ENCODE data around the gene FANK1.

Gene FANK1, protein sequence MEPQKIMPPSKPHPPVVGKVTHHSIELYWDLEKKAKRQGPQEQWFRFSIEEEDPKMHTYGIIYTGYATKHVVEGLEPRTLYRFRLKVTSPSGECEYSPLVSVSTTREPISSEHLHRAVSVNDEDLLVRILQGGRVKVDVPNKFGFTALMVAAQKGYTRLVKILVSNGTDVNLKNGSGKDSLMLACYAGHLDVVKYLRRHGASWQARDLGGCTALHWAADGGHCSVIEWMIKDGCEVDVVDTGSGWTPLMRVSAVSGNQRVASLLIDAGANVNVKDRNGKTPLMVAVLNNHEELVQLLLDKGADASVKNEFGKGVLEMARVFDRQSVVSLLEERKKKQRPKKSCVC

DNA sequence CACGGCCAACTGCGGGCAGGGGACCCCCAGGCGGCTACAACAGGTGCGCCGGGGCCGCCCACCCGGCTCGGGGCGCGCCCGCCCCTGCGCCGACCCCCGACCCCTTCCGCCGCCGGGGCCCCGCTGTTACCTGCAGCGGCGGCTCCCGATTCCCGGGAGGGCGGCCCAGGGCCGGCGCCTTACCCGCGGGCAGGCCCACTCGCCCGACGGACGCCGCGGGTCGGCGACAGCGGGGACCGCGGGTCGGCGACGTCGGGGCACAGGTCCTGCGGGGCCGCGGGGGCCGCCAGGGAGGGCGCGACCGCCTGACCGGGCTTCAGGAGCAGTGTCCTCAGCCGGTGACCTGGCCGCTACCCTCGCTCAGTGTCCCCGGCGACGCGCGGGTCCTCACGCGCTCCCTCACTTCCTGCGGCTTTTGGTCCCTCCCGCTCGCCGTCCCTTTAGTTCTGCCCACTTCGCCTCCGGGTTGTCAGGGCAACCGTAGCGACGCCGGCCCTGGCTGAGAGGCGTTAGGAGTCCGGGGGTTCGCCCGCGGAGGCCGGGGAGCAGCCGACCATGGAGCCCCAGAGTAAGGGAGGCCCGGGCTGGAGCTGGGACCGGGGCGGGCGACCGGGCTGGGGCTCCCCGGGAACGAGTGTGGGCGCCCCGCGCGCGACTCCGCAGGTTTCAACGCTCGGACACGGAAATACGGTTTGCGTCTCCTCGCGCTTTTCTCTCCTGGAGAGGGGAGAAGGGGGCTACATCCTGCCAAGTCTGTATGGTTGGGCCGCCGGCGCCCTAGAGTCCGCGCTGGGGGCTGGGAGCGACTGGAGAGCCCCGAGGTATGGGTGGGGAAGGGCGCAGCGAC lies at the start of gene FANK1:
TSS of gene FANK1 (plus strand) at position 477 of the 847 bp plus-strand sequence. CDS start at position 556, 79 bp downstream.
- peak within 1 kb of the TSS; percentile 67 for H3K4me3 ChIP-seq (ENCODE audit: low read length)
- peak; percentile 87 for DNase-seq (ENCODE audit: low read depth)

DNA sequence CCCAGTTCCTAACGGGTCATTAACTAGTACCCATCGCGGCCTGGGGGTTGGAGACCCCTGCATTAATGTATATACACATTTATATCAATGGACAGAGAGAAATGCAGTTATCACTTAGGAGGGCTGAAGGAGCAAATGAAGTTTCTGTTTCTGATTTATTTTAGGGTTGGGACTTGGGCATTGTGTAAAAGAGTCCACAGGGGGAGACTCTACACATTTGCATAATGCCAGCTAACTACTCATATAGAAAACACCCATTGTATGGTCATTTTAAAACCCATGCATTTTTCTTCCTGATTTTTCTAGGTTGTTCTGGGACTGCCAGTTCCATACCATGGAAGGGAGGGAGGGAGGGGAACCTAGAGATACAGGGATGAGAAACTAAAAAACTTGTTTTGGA lies 49.5 kb upstream of the FANK1 start:
- no peak overlapping the region for H3K4me3 ChIP-seq (ENCODE audit: low read length)

DNA sequence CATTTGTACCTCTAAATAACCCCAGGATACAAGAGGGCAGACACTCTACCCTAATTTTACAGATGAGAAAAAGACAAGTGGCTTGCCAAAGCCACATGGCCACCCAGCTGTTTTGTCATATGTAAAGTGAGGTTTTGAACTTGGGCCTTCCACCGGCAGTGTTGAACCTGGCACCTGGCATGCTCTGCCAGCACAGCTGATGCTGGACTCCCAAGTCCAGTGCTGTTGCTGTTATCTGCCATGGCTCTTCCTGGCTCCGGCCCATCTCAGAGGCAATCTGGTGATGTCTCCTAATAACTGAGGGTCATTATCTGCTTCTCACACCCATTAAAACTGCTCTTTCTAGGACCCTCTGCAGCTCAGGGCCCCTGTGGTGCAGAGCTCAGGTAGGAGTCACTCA lies 48.0 kb upstream of the FANK1 start:
- no peak for DNase-seq (ENCODE audit: low read depth)
- no peak overlapping the region for H3K4me3 ChIP-seq (ENCODE audit: low read length)
- TF ChIP-seq, protein P1, sequence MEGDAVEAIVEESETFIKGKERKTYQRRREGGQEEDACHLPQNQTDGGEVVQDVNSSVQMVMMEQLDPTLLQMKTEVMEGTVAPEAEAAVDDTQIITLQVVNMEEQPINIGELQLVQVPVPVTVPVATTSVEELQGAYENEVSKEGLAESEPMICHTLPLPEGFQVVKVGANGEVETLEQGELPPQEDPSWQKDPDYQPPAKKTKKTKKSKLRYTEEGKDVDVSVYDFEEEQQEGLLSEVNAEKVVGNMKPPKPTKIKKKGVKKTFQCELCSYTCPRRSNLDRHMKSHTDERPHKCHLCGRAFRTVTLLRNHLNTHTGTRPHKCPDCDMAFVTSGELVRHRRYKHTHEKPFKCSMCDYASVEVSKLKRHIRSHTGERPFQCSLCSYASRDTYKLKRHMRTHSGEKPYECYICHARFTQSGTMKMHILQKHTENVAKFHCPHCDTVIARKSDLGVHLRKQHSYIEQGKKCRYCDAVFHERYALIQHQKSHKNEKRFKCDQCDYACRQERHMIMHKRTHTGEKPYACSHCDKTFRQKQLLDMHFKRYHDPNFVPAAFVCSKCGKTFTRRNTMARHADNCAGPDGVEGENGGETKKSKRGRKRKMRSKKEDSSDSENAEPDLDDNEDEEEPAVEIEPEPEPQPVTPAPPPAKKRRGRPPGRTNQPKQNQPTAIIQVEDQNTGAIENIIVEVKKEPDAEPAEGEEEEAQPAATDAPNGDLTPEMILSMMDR (IDR thresholded peaks at IDR 0.05; ENCODE audit: insufficient read depth, low read depth, low read length, missing control alignments), result no peak

More for the DNA sequence above, 49.5 kb upstream of the FANK1 start:
- TF ChIP-seq, protein P1 (IDR thresholded peaks at IDR 0.05; ENCODE audit: insufficient read depth, low read depth, low read length, missing control alignments), result no peak
- no peak for DNase-seq (ENCODE audit: low read depth)

GRCh38 chr10:125848857-125849256 lies 47.5 kb upstream of the FANK1 start:
- DNase-seq (ENCODE audit: low read depth), result no peak
- TF ChIP-seq, protein P1 (IDR thresholded peaks at IDR 0.05; ENCODE audit: insufficient read depth, low read depth, low read length, missing control alignments), result no peak
- no peak overlapping the region for H3K4me3 ChIP-seq (ENCODE audit: low read length)

DNA sequence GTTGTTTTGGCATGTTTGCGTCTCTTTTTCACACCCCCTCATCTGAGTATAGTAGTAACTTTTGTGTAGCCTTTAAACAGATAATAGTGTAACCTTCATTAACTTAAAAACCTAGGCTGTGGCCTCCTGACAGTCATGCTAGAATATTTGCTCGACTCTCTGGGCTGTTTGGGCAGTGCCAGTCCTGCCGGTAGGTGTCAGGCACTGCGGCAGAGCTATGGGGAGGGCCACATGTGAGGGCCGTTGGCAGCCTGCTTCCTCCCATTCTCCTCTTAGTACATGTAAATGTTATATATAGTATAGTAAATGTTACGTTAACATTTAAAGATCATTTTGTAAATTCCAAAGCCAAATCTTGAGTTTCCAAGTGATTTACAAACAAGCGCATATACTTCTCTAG lies 46.9 kb upstream of the FANK1 start:
- TF ChIP-seq, protein P1 (IDR thresholded peaks at IDR 0.05; ENCODE audit: insufficient read depth, low read depth, low read length, missing control alignments), result no peak
- no peak for DNase-seq (ENCODE audit: low read depth)
- no peak overlapping the region for H3K4me3 ChIP-seq (ENCODE audit: low read length)

GRCh38 chr10:125850766-125851731 lies 45.3 kb upstream of the FANK1 start:
- no peak for DNase-seq (ENCODE audit: low read depth)
- TF ChIP-seq, protein P1 (IDR thresholded peaks at IDR 0.05; ENCODE audit: insufficient read depth, low read depth, low read length, missing control alignments), result no peak
- H3K4me3 ChIP-seq (ENCODE audit: low read length), result no peak overlapping the region

Data from epithelial cell of esophagus (primary cell).